Stromal cell of bone marrow (primary cell): Measurements from ENCODE around the gene SDC4.
A peak's percentile ranks its signal among the peaks of the same experiment; 100 is the strongest.

Experiments
- DNase-seq: peaks from one replicate; pipeline ENCODE4 v3.0.0-alpha.2; 2012; ENCODE audit warnings: low read depth

SDC4 gene, protein sequence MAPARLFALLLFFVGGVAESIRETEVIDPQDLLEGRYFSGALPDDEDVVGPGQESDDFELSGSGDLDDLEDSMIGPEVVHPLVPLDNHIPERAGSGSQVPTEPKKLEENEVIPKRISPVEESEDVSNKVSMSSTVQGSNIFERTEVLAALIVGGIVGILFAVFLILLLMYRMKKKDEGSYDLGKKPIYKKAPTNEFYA

GRCh38 chr20:45347936-45348778 lies at the start of gene SDC4:
TSS of gene SDC4 (minus strand) at chr20:45348424. CDS start at chr20:45348384, 40 bp downstream.
- no peak for DNase-seq

DNA sequence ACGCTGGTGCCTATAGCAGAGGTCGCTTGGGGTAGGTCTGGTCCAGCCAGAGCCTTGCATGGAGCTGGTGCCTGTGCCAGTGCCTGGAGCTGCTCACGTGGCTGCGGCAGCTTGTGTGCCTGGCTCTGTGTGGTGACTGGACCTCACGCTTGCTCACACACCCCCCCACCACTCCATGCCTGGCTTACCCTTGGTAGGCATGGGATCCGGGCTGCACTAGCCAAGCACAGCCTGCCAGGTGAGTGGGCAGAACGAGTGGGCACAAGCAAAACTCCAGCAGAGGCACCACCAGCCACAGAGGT lies 46.8 kb upstream of the SDC4 start:
- DNase-seq: no peak

DNA sequence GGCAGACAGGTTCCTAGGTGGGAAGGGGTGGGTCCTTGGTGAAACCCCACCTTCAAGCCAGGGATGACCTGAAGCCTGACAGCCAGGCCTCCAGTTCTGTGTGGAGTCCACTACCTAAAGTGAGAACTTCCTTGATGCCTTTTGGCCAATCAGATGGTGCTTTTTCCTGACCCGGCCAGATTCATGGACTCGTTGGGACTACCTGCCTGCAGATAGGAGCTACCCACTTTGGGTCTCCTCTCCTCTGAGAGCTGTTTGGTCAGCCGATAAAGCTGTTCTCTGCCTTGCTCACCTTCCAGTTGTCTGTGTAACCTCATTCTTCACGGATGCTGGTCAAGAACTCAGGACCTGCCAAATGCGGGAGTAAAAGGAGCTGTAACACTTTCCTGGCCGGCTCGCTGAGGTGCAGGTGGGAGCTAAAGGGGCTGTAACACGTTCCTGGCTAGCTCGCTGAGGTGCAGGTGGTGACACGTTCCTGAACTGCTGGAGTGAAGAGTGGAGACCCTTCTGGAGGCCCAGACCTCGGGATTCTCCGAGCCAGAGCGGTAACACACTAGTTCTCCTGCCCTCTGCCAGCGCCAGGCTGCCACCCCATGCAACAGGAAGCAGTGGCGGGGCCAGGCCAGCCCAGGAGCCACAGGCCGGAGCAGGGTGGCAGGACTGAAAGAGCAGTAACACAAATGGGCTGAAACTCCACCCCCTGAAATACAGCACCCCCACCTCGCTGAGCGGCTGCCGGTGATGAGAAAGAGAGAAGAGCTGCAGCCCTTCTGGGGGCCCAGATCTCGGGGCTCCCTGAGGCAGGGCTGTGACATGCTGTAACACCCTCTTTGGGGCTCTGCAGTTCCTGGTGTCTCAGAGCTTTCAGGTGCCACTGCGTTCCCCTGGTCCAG lies 46.2 kb upstream of the SDC4 start:
- no peak for DNase-seq

GRCh38 chr20:45392733-45393132 lies 44.5 kb upstream of the SDC4 start:
- DNase-seq: no peak

DNA sequence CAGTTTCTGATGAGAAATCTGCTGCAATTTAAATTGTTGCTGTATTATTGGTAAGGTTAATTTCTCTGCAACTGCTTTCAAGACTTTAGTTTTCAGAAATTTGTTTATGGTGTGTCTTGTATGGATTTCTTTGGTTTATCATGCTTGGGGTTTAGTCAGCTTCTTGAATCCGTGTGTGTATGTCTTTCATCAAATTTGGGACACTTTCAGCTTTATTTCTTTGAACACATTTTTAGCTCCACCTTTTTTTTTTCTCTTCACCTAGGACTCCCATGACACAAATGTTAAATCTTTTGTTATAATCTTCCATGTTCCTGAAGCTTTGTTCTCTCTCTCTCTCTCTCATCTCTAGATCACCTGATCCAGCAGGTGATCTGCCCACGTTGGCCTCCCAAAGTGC lies 43.3 kb upstream of the SDC4 start:
- DNase-seq: no peak

- no peak for DNase-seq
These were observed 42.7 kb upstream of the SDC4 start for GRCh38 chr20:45390931-45391330.

DNA sequence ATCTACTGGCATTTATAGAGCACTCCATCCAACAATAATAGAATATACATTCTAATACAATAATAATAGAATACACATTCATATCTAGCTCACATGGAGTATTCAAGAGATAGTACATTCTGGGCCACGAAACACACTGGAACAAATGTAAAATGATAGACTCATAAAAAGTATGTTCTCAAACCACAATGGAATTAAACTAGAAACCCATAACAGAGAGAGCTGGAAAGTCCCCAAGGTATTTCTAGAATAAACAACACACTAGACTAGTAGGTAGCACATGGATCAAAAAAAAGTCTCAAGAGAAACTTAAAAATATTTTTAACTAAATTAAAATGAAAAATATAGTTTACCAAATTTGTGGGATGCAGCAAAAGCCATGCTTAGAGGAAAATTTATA lies 39.0 kb upstream of the SDC4 start:
- DNase-seq: no peak

- DNase-seq: no peak
These were observed 30.0 kb upstream of the SDC4 start, which contains the start of gene TP53TG5 for GRCh38 chr20:45378191-45378590. TSS of gene TP53TG5 (minus strand) at chr20:45378325. CDS start at chr20:45378236, 89 bp downstream.

DNA sequence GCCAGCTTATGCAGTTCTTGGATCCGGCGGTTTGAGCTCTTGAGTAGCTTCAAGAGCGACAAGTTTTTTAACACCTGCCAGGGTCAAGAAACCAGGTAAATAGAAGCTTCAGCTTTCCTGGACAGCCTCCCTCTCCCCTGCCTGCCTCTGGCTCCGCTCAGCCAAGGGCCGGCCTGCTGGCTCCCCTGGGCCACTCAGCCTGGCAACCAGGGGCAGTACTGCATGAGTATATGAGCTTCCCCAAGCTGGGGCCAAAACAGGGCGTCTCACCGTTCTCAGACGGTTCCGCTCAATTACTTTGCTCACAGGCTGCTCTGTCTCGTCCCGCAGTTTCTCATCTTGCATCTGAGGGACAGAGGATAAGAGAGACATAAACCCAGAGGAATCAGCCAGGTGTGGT lies 29.0 kb upstream of the SDC4 start:
- DNase-seq: no peak

- no peak for DNase-seq
These were observed 26.7 kb upstream of the SDC4 start for GRCh38 chr20:45374966-45375365.

- no peak for DNase-seq
These were observed 25.9 kb upstream of the SDC4 start for GRCh38 chr20:45374101-45374467.

DNA sequence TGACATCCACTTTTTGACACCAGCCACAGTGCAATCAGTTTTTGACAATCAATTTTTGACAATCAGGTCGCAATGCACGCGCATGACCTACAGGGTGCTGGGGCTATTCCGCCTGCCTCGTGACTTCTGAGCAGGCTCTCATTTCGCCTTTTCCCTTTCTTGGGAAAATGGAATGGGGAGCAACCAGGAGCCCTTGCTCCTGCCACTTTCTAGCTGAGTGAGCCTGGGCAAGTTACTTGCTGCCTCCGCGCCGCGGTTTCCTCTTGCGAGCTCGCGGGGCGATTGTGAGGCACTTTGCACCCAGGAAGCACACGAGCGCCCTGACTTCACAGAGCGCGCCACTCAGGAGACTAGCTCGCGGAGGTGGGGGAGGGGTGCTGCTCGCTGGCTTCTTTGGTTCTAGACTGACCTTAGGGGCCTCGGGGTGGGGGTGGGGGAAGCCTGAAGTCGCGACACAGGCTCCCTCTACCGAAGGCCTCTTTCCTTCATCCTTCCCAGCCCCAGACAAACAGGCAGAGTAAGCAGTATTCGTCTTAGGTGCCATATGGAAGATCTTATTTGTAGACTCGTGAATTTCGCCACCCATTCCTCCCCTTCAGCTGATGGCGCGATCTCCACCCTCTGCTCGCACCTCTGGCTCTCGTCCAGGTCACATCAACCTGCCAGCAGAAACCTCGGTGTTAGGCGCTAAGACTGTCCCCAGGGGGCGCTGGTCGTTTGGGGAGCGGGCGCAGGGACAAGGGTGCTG lies 25.3 kb upstream of the SDC4 start:
- DNase-seq: peak; percentile 58

DNA sequence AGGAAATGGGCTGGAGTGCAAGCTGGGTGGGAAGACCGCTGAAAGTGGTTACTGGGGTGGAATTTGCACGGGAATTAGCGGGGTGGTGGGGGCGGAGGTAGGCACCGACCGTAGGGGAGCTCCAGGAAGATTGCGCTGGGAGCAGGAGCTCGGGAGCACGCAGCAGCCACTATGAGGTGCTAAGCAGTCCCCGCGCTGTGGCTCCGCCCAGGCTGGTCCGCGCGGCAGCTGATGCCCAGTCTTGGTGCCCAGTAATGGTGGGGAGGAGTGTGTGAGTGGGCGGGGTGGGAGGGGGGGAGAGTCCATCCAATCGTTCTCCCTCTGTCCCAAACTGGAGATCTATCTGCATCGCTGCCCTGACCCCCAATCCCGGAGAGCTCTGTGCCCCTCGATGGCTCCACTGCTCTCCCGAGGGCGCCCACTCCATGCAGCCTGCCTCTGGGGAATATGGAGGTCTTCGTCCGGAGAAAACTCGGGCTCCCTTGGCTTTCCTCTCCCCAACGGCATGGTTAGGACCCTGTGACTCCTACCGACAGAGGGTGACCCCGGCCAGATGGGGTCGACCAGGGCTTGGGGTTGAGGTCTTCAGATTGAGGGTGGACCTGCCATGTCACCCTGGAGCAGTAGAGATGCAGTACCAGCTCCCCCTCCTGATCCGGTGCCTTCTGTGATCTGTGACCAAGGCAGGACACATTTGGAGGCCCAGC lies 24.6 kb upstream of the SDC4 start:
- no peak for DNase-seq

DNA sequence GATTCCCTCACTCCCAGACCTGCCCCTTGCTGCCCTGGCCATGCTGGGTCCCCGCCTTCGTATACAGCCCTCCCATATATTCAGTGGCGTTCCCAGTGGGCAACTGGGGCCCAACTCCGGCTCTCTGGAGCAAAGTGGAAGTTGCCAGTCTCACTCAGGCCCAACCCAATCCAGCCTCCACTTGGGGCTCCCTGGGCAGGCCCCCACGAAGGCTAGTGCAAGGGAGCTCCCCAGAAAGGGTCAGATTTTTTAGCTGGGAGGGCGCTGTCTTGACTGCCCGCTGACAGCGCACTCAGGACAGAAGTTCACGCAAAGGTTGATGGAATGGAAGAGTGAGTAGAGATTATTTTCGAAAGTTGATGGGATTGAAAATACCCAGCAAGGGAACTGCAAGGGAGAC lies 24.0 kb upstream of the SDC4 start:
- DNase-seq: no peak

DNA sequence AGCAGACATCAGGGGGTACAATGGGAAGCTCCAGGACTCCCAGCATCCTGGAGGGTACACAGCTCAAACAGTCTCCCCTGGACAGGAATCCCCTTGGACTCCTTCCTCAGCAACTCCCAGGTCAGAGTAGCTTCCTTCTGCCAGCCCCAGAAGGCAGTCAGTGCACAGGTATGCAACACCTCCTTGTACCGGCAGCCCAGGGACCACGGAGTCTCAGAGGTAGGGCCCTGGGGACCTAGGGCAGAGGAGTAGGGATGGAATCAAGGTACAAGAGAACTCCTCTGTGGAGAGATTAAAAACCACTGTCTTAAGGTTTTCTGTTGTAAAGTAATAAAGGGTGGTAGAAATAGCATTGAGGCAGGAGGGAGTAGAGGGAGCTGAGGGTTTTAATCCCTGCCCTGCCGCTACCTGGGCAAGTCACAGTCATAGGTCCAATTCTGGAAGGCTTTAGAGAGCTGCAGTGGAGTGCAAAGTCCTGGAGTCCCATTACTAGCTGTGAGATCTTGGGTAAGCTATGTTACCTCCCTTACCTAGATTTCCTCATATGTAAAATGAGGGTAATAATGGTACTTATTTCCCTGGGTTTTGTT lies 22.4 kb upstream of the SDC4 start:
- DNase-seq: no peak

GRCh38 chr20:45368221-45368980 lies 20.2 kb upstream of the SDC4 start:
- DNase-seq: no peak

DNA sequence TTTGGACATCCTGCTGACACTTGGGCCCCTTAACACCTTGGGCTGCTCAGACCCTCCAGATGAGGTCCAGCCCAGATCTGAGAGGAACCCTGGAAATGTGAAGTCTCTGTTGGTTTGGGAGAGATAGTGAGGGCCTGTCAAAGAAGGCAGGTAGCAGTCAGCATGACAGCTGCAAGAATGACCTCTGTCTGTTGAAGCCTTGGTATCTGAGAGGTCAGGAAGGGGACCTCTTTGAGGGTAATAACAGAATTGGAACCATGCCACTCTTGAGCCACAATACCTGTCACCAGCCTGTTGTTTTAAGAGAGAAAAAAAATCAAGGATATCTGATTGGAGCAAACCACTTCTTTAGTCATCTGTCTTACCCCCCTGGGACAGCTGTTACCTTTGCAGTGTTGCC lies 18.9 kb upstream of the SDC4 start:
- no peak for DNase-seq

DNA sequence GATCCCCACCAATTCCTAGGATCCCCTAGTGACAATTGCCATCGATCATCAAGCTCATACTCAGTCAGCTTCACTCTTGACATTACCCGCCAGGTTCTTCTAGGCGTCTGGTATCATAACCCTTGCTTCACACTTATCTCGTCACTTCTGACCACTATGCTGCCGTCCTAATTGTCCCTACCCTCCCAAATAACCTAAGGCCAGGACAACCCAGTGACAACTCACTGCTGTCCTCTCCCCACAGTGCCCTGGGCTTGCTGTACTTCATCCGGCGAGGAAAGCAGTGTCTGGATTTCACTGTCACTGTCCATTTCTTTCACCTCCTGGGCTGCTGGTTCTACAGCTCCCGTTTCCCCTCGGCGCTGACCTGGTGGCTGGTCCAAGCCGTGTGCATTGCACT lies 18.4 kb upstream of the SDC4 start:
- DNase-seq: no peak

DNA sequence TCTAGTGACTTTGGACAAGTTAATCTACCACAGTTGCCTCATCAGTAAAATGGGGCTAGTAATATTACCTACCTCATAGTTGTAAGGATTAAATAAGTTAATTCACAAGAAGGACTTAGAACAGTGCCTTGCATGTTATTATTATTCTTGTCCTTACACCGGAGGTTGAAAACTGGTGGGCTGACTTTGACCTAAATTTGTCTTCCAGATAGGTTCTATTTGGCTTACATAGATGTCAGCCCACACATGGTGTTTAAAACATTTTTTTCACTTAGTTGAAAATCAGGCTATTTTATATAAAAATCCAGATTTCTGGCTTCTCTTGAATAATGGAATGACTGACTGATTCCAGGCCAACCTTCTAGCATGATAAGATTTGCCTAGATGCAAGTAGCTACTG lies 18.0 kb upstream of the SDC4 start:
- no peak for DNase-seq

DNA sequence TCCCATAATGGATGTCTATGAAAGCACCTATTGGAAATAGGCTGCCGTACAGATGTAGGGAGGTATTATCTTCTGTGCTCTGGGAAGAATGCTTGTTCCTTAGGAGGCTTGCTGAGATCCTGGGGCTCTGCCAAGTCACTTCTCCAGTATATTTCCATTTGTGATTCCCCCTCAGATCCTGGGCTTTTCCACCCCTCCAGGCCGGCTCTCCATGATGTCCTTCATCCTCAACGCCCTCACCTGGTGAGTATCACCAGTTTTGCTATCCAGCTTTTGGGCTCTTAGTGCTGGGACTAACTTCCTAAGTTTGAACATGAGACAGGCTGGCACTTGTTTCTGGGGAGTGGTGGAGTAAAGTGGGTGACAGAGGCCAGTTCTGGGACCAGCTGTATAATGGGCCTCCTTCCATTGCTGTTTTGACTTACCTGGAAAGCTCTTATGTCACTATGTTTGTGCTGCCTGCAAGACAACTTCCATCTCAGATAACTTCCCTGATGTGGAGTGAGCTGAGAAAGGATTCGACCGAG lies 17.3 kb upstream of the SDC4 start:
- DNase-seq: no peak
